Panc1 (cell line): Measurements from ENCODE around the gene CDK14. TPM values are rescaled to one million over a fixed set of nuclear protein-coding genes. Genes with fewer than 3 reads are reported as not detected.

Experiments used
- ATAC-seq: fragments of 200-7000 bp; cut with Tn5 transposase; 2 replicates; pipeline ENCODE4 v1.9.1; 2020; ENCODE audit warnings: mild to moderate bottlenecking, moderate library complexity
- BruUV-seq: library from RNA; stranded (reverse); fragments of 400-500 nt; replicated peaks from 2 replicates; lab custom pipeline; 2021; lab: Mats Ljungman, UMichigan
- CTCF ChIA-PET: fragments of 300-600 bp; sonication (Branson Sonifier 250); formaldehyde crosslinking; loops from one replicate; lab custom pipeline; 2022; ENCODE audit warnings: antibody characterized with exemption; lab: Charles Lee
- POLR2A ChIA-PET: fragments of 300-600 bp; sonication (Branson Sonifier 250); formaldehyde crosslinking; loops from one replicate; lab custom pipeline; 2022; ENCODE audit warnings: antibody characterized with exemption; lab: Charles Lee
- DNase-seq: peaks from one replicate; pipeline ENCODE4 v3.0.0-alpha.2; 2010; ENCODE audit warnings: low read depth, low spot score
- H3K27ac ChIP-seq: 2 replicates; pipeline ENCODE4 v1.5.1; 2011; ENCODE audit warnings: mild to moderate bottlenecking, low read length, inconsistent platforms
- H3K27me3 ChIP-seq: fragments of 200-500 bp; sonication (Bioruptor generic); 2 replicates; pipeline ENCODE4 v1.6.0; 2014; ENCODE audit warnings: low read length, inconsistent platforms; ENCODE audit not compliant: control insufficient read depth, insufficient read depth
- H3K36me3 ChIP-seq: fragments of 200-500 bp; sonication (Bioruptor generic); 2 replicates; pipeline ENCODE4 v1.5.1; 2014; ENCODE audit warnings: inconsistent platforms, mild to moderate bottlenecking, low read length, moderate library complexity; ENCODE audit not compliant: control insufficient read depth, insufficient read depth
- H3K4me1 ChIP-seq: 2 replicates; pipeline ENCODE4 v1.5.1; 2011; ENCODE audit warnings: inconsistent platforms, mild to moderate bottlenecking, low read length, moderate library complexity; ENCODE audit not compliant: control insufficient read depth, insufficient read depth
- H3K4me3 ChIP-seq, 2 experiments: 2 replicates each; pipeline ENCODE4 v1.5.1; 2011 to 2012; ENCODE audit warnings: low read depth in 2 of 2, low read length in 2 of 2, mild to moderate bottlenecking in 2 of 2, inconsistent platforms in 1 of 2, moderate library complexity in 1 of 2
- H3K9me3 ChIP-seq: fragments of 200-500 bp; sonication (Bioruptor generic); 2 replicates; pipeline ENCODE4 v1.5.1; 2014; ENCODE audit warnings: low read depth, mild to moderate bottlenecking, inconsistent platforms, low read length, moderate library complexity; ENCODE audit not compliant: control insufficient read depth, insufficient read depth
- POLR2AphosphoS5 ChIP-seq: IDR thresholded peaks from 2 replicates; pipeline ENCODE4 v1.6.1; 2012; ENCODE audit warnings: mild to moderate bottlenecking, low read depth, low read length, moderate library complexity
- SIN3A ChIP-seq: IDR thresholded peaks from 2 replicates; pipeline ENCODE4 v1.6.1; 2012; ENCODE audit warnings: low read depth, mild to moderate bottlenecking, low read length, moderate library complexity, borderline replicate concordance; ENCODE audit not compliant: insufficient read depth
- TCF7L2 ChIP-seq: IDR thresholded peaks from 2 replicates; pipeline ENCODE4 v1.6.1; 2011; ENCODE audit warnings: mild to moderate bottlenecking, low read depth, low read length, inconsistent platforms
- in situ Hi-C: cut with HindIII; loops from 2 replicates; pipeline ENCODE4 v1.10.0; 2016; ENCODE audit warnings: low sequenced_read_pairs, low pct_unique_long_range_greater_than_20kb
- intact Hi-C: fragments of 100-400 bp; cut with micrococcal nuclease; formaldehyde crosslinking; loops from one replicate; pipeline ENCODE4 v1.10.0; 2022; ENCODE audit not compliant: unreplicated experiment
- total RNA-seq: library from RNA; stranded (reverse); gene quantifications from one replicate; pipeline ENCODE4 v1.2.1, GENCODE V29; 2021; ENCODE audit not compliant: unreplicated experiment
- TF ChIP-seq, protein P1 (sequence below), 2 experiments: IDR thresholded peaks; 2 replicates each; pipeline ENCODE4 v1.6.1; 2011 to 2012; ENCODE audit warnings: low read depth in 2 of 2, control low read depth in 1 of 2, low read length in 1 of 2, mild to moderate bottlenecking in 1 of 2, moderate library complexity in 1 of 2; ENCODE audit not compliant: insufficient read depth in 1 of 2
- TF ChIP-seq, protein P2 (sequence below): fragments of 450-650 bp; IDR thresholded peaks from 2 replicates; pipeline ENCODE4 v1.5.1; 2017; ENCODE audit warnings: mild to moderate bottlenecking

The CDK14 gene
- total RNA-seq, 1 experiment from 2014 or later, result 3.0 TPM

DNA sequence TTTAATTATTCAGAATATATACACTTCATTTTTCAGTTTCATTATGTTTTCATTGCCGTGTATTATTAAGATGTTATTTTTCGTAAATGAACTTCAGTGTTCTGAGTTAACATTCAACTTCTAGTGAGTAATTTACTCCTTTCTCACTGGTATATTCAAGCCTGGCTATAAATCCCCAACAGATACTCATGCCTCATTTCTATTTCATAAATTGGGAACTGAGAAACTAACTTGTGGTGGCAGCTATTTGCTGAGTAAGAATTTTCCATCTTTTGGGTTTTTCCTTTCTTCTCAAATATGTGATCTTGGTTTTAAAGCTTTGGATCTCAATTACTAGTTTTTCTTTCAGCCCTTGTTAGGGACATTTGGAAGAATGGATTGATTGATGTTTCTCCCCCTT lies 281.1 kb downstream of the CDK14 start:
- ATAC-seq (no peak), DNase-seq (no peak)
- TF ChIP-seq, protein P1, sequence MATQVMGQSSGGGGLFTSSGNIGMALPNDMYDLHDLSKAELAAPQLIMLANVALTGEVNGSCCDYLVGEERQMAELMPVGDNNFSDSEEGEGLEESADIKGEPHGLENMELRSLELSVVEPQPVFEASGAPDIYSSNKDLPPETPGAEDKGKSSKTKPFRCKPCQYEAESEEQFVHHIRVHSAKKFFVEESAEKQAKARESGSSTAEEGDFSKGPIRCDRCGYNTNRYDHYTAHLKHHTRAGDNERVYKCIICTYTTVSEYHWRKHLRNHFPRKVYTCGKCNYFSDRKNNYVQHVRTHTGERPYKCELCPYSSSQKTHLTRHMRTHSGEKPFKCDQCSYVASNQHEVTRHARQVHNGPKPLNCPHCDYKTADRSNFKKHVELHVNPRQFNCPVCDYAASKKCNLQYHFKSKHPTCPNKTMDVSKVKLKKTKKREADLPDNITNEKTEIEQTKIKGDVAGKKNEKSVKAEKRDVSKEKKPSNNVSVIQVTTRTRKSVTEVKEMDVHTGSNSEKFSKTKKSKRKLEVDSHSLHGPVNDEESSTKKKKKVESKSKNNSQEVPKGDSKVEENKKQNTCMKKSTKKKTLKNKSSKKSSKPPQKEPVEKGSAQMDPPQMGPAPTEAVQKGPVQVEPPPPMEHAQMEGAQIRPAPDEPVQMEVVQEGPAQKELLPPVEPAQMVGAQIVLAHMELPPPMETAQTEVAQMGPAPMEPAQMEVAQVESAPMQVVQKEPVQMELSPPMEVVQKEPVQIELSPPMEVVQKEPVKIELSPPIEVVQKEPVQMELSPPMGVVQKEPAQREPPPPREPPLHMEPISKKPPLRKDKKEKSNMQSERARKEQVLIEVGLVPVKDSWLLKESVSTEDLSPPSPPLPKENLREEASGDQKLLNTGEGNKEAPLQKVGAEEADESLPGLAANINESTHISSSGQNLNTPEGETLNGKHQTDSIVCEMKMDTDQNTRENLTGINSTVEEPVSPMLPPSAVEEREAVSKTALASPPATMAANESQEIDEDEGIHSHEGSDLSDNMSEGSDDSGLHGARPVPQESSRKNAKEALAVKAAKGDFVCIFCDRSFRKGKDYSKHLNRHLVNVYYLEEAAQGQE (IDR thresholded peaks at IDR 0.05; ENCODE audit: insufficient read depth in 1 of 2, low read depth in 2 of 2, low read length in 1 of 2), result no peak
- TF ChIP-seq TCF7L2, result no peak
- TF ChIP-seq, protein P2, sequence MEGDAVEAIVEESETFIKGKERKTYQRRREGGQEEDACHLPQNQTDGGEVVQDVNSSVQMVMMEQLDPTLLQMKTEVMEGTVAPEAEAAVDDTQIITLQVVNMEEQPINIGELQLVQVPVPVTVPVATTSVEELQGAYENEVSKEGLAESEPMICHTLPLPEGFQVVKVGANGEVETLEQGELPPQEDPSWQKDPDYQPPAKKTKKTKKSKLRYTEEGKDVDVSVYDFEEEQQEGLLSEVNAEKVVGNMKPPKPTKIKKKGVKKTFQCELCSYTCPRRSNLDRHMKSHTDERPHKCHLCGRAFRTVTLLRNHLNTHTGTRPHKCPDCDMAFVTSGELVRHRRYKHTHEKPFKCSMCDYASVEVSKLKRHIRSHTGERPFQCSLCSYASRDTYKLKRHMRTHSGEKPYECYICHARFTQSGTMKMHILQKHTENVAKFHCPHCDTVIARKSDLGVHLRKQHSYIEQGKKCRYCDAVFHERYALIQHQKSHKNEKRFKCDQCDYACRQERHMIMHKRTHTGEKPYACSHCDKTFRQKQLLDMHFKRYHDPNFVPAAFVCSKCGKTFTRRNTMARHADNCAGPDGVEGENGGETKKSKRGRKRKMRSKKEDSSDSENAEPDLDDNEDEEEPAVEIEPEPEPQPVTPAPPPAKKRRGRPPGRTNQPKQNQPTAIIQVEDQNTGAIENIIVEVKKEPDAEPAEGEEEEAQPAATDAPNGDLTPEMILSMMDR, result no peak
- TF ChIP-seq POLR2AphosphoS5, result no peak
- TF ChIP-seq SIN3A, result no peak
- Histone ChIP-seq H3K4me1 (no peaks in the 10 kb centered on the region), H3K9me3 (no peaks in the 10 kb centered on the region), H3K4me3 (no peak overlapping the region), H3K27me3 (no peaks in the 10 kb centered on the region), H3K36me3 (no peaks in the 10 kb centered on the region), H3K27ac (no peak overlapping the region)
- in situ Hi-C loops (no loop called here), intact Hi-C loops (no loop called here)
- BruUV-seq, result no TSS peak
- ChIA-PET CTCF (no interaction called here), POLR2A (no interaction called here)

DNA sequence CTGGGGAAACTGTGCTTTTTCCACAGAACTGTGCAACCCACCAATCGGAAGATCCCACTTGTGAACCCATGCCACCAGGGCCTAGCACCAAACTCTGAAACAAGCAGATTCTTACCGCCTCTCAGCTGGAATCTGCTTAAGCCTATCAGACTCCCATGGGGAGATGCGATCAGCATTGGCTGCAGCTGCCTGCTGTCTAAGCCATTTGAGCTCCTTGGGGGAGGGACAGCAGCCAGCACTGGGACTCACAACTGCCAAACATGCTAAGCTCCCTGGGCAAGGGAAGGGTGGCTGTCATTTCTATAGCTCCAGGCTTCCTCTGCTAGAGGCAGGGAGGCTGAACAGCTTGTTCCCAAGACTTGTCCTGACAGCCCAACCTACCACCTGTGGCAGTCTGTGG lies 283.8 kb downstream of the CDK14 start:
- H3K27ac ChIP-seq, result no peak overlapping the region
- intact Hi-C loops, result no loop called here
- ChIA-PET POLR2A (no interaction called here), CTCF (no interaction called here)
- H3K4me1 ChIP-seq, result no peaks in the 10 kb centered on the region
- DNase-seq, result no peak
- no peak overlapping the region for H3K4me3 ChIP-seq
- no peak for ATAC-seq
- no peaks in the 10 kb centered on the region for H3K36me3 ChIP-seq
- no peaks in the 10 kb centered on the region for H3K9me3 ChIP-seq
- TF ChIP-seq, protein P1 (IDR thresholded peaks at IDR 0.05; ENCODE audit: insufficient read depth in 1 of 2, low read depth in 2 of 2, low read length in 1 of 2), result no peak
- TF ChIP-seq SIN3A (no peak), TCF7L2 (no peak)
- no peaks in the 10 kb centered on the region for H3K27me3 ChIP-seq
- in situ Hi-C loops, result no loop called here
- no TSS peak for BruUV-seq
